ENCODE results near the gene COA1.

GRCh38 chr7:43723007-43723341 is 6.3 kb downstream of the COA1 start:
- TF ChIP-seq CTCF (conservative IDR thresholded peaks at IDR 0.05) (no peak), EZH2 (IDR thresholded peaks at IDR 0.05; ENCODE audit: low read depth) (no peak)
